Gastroesophageal sphincter (tissue), 4 donors: Measurements from ENCODE around the gene ATP6V0C. TPM values are rescaled to one million over a fixed set of nuclear protein-coding genes. Genes with fewer than 3 reads are reported as not detected.

ENCODE experiments used
- ATAC-seq: fragments of 150-250 bp; one replicate; pipeline ENCODE4 v1.9.1; 2016; ENCODE audit warnings: mild to moderate bottlenecking, moderate library complexity
- H3K27ac ChIP-seq, 4 donors: fragments of 200-600 bp; sonication (generic) in 3 of 4; 1 replicate in 3 of 4; 2 replicates in 1 of 4; pipeline ENCODE4 v1.5.1; 2016 to 2019
- H3K27me3 ChIP-seq: fragments of 200-600 bp; sonication (generic); one replicate; pipeline ENCODE4 v1.5.1; 2019
- H3K36me3 ChIP-seq, 2 donors: fragments of 200-600 bp; sonication (generic); one replicate each; pipeline ENCODE4 v1.5.1; 2019; ENCODE audit warnings: control low read depth in 1 of 2
- H3K4me1 ChIP-seq, 3 donors: fragments of 200-600 bp; sonication (generic); 1 replicate in 2 of 3; 2 replicates in 1 of 3; pipeline ENCODE4 v1.5.1; 2016 to 2019; ENCODE audit warnings: control low read depth in 2 of 3
- H3K4me3 ChIP-seq, 2 donors: fragments of 200-600 bp; sonication (generic); one replicate each; pipeline ENCODE4 v1.5.1; 2019; ENCODE audit warnings: mild to moderate bottlenecking in 1 of 2, moderate library complexity in 1 of 2
- H3K9me3 ChIP-seq, 3 donors: fragments of 200-600 bp; sonication (generic); one replicate each; pipeline ENCODE4 v1.5.1; 2017 to 2019; ENCODE audit warnings: control low read depth in 2 of 3
- EP300 ChIP-seq: sonication (generic); formaldehyde crosslinking; IDR thresholded peaks from one replicate; pipeline ENCODE4 v1.6.1; 2017; ENCODE audit warnings: antibody characterized with exemption, mild to moderate bottlenecking
- POLR2A ChIP-seq, 2 donors: fragments of 450-650 bp; IDR thresholded peaks; one replicate each; pipeline ENCODE4 v1.6.1; 2017; ENCODE audit warnings: antibody characterized with exemption in 2 of 2, mild to moderate bottlenecking in 2 of 2, moderate library complexity in 1 of 2
- POLR2AphosphoS5 ChIP-seq: sonication (generic); formaldehyde crosslinking; IDR thresholded peaks from one replicate; pipeline ENCODE4 v1.6.1; 2017; ENCODE audit warnings: antibody characterized with exemption
- WGBS, 2 donors: methylation state at CpG; one replicate each; pipeline ENCODE4 v1.1.5; 2018; ENCODE audit warnings: low coverage in 1 of 2; 5-methylcytosine and 5-hydroxymethylcytosine counted together
- total RNA-seq, 4 donors: library from RNA; depleted of rRNA; stranded (reverse); fragments of >200 nt; gene quantifications; one replicate each; pipeline ENCODE4 v1.1.0, GENCODE V29; 2016
- TF ChIP-seq, protein P1 (sequence below), 4 experiments: fragments of 200-600 bp in 2 of 4; fragments of 450-650 bp in 2 of 4; sonication (generic) in 1 of 4; IDR thresholded peaks; one replicate each; pipeline ENCODE4 v1.5.1; 2017 to 2019; ENCODE audit warnings: antibody characterized with exemption in 4 of 4, mild to moderate bottlenecking in 2 of 4, moderate library complexity in 2 of 4

ATP6V0C gene
- total RNA-seq, 4 donors from 2014 or later: 37.5 to 62.2 (median 50.9) TPM

DNA sequence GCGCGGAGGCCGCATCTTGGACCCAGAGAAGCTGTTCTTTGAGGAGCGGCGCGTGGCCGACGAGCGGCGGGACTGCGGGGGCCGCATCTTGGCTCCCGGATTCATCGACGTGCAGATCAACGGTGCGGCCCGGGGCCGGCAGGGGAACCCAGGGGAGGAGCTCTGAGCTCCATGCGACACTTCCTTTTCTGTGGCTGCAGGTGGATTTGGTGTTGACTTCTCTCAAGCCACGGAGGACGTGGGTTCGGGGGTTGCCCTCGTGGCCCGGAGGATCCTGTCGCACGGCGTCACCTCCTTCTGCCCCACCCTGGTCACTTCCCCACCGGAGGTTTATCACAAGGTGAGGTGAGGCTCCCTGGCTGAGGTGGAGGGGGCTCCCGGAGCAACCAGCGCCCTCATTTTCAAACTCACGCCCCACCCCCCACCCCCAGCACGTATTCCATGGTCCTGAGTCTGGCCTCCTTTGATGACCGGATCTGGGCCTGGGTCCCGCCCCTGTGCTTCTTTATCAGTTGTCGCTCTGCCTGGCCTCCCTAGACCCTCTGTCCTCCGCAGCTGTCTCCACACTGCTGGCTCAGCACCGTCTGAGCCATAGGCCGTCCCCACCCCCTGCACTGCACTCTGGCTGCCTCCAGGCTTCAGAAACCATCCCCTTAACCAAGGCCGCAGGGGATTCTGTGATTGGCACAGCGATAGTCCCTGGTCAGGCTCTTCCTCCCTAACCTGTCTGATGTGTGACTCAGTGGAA lies 7.2 kb downstream of the ATP6V0C start:
- no peaks in the 10 kb centered on the region for H3K27me3 ChIP-seq
- H3K27ac ChIP-seq: peak overlapping the region; percentile 3 to 98 (median 96)
- H3K9me3 ChIP-seq: no peaks in the 10 kb centered on the region
- H3K36me3 ChIP-seq: peaks cover 0 to 50% of the 10 kb centered on the region in 2 donors
- H3K4me3 ChIP-seq: peak overlapping the region; percentile 39 to 78
- H3K4me1 ChIP-seq: peaks cover 0 to 64% (median 44%) of the 10 kb centered on the region in 3 donors
- ATAC-seq: no peak
- WGBS, 2 donors: 0 to 46% methylated on average over 1 to 4 of the region's 41 CpGs
- no peak for TF ChIP-seq POLR2AphosphoS5
- TF ChIP-seq, protein P1, sequence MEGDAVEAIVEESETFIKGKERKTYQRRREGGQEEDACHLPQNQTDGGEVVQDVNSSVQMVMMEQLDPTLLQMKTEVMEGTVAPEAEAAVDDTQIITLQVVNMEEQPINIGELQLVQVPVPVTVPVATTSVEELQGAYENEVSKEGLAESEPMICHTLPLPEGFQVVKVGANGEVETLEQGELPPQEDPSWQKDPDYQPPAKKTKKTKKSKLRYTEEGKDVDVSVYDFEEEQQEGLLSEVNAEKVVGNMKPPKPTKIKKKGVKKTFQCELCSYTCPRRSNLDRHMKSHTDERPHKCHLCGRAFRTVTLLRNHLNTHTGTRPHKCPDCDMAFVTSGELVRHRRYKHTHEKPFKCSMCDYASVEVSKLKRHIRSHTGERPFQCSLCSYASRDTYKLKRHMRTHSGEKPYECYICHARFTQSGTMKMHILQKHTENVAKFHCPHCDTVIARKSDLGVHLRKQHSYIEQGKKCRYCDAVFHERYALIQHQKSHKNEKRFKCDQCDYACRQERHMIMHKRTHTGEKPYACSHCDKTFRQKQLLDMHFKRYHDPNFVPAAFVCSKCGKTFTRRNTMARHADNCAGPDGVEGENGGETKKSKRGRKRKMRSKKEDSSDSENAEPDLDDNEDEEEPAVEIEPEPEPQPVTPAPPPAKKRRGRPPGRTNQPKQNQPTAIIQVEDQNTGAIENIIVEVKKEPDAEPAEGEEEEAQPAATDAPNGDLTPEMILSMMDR (IDR thresholded peaks at IDR 0.05): peak in 1 of 4 experiments; percentile 3

DNA sequence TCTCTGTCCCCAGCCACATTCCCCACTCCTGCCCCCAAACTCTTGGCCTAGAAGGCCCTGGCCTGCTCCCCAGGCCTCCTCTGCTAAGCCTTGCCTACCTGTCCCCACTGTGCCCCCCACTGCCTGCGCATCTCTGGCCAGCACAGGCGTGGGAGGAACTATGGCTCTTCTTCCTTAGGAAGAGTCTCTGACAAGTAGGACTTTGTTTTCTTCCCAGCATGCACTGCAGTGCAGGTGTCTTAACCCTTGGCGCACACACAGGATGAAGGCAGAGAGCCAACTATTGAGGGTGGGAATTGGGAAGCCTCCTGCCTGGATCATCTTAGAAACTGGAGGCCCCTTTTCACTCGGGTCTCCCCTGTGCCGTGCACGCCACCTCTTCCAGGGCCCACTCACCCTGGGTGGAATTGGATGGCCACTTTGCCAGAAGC lies 10.1 kb downstream of the ATP6V0C start:
- no peak for ATAC-seq
- WGBS, 2 donors: 92% methylated on average over 5 of the region's 6 CpGs; no CpG with 5 or more reads in 1 of the 2 donors
- peaks cover 0 to 78% of the 10 kb centered on the region in 2 donors for H3K36me3 ChIP-seq

DNA sequence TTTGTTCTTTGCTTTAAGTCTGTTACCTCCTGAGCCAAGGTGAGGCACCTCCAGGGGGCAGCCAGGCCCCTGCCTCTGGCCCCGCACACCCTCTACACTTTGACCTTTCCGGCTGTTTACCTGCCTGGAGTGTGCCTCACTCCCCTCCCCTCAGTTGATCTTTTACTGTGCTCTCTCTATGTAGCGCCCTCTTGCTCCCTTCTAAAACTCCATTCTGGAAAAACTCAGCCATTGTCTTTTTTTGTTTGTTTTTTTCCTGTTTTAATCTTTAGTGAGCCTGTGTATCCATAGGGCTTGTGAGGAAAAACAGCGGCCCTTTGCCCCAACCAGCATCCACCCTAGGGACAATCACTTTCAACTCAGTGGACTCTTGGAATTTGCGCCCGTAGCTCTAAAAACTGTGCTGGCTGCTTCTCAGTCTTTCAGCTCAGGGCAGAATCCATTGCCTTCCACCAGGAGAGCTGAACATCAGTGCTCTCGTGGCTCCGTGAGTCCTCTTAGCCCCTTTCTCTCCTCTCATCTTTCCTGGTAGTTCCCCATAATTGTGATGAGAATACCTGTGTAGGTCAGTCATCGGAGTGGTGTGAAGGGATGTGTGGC lies 10.7 kb downstream of the ATP6V0C start:
- TF ChIP-seq POLR2A (IDR thresholded peaks at IDR 0.05) (no peak), POLR2AphosphoS5 (no peak), EP300 (no peak)
- TF ChIP-seq, protein P1 (IDR thresholded peaks at IDR 0.05): no peak
- Histone ChIP-seq H3K4me3 (no peak overlapping the region), H3K27ac (no peak overlapping the region), H3K27me3 (no peaks in the 10 kb centered on the region), H3K9me3 (no peaks in the 10 kb centered on the region), H3K4me1 (peaks cover 0 to 29% (median 12%) of the 10 kb centered on the region in 3 donors), H3K36me3 (peaks cover 0 to 79% of the 10 kb centered on the region in 2 donors)
- WGBS, 2 donors: 85 to 100% methylated on average over 1 to 6 of the region's 9 CpGs
- no peak for ATAC-seq

More for the DNA sequence above, 10.1 kb downstream of the ATP6V0C start:
- Histone ChIP-seq H3K27ac (no peak overlapping the region), H3K9me3 (no peaks in the 10 kb centered on the region), H3K4me1 (peaks cover 0 to 35% (median 18%) of the 10 kb centered on the region in 3 donors), H3K27me3 (no peaks in the 10 kb centered on the region), H3K4me3 (no peak overlapping the region)
- TF ChIP-seq POLR2AphosphoS5 (no peak), POLR2A (IDR thresholded peaks at IDR 0.05) (no peak), EP300 (no peak)
- TF ChIP-seq, protein P1 (IDR thresholded peaks at IDR 0.05): no peak

DNA sequence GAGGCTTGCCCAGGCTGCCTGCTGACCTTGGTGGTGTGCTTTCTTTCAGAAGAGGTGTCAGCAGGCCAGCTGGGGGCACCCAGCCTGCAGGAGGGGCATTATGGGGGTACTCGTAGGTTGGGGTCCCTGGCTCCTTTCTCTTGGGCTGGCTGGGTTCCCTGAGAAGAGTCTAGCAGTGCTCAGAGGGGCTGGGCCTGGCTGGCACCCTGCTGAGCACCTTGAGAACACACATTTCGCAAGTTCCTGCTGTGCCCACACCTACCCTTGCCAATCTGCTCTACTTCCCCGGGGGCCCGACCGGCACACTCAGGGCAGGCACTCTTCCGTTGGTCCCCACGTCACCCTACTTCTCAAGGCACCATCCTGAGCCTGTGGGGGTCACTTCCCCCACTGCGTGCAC lies 12.4 kb downstream of the ATP6V0C start:
- no peak for ATAC-seq
- no peak for TF ChIP-seq POLR2A (IDR thresholded peaks at IDR 0.05)
- TF ChIP-seq POLR2AphosphoS5: no peak
- TF ChIP-seq, protein P1 (IDR thresholded peaks at IDR 0.05): no peak
- TF ChIP-seq EP300: no peak
- Histone ChIP-seq H3K27ac (no peak overlapping the region), H3K27me3 (no peaks in the 10 kb centered on the region), H3K36me3 (peaks cover 0 to 85% of the 10 kb centered on the region in 2 donors), H3K4me3 (no peak overlapping the region), H3K9me3 (no peaks in the 10 kb centered on the region), H3K4me1 (peaks cover 0 to 22% (median 5%) of the 10 kb centered on the region in 3 donors)
- WGBS, 2 donors: 51 to 74% methylated on average over 2 to 6 of the region's 8 CpGs
